Ascending aorta (tissue), 2 donors: ENCODE measurements around the gene CCDC170. TPM values are rescaled to one million over a fixed set of nuclear protein-coding genes. Genes with fewer than 3 reads are reported as not detected.
"Not testable (repeated sequence)": the region's sequence is repeated elsewhere in the genome, so short reads cannot be mapped to it uniquely, and the experiment has no call there.

Experiments
- DNase-seq, 2 donors: peaks; one replicate each; pipeline ENCODE4 v3.0.0-alpha.2; 2019; ENCODE audit warnings: low spot score in 2 of 2
- H3K27ac ChIP-seq, 2 donors: fragments of 200-600 bp; sonication (generic); one replicate each; pipeline ENCODE4 v1.5.1; 2016 to 2017; ENCODE audit warnings: mild to moderate bottlenecking in 1 of 2
- H3K27me3 ChIP-seq: fragments of 200-600 bp; sonication (generic); one replicate; pipeline ENCODE4 v1.5.1; 2017
- H3K36me3 ChIP-seq, 2 donors: fragments of 200-600 bp; sonication (generic); one replicate each; pipeline ENCODE4 v1.5.1; 2016
- H3K4me1 ChIP-seq, 2 donors: fragments of 200-600 bp; sonication (generic); one replicate each; pipeline ENCODE4 v1.5.1; 2016 to 2017; ENCODE audit warnings: mild to moderate bottlenecking in 1 of 2
- H3K4me3 ChIP-seq, 2 donors: fragments of 200-600 bp; sonication (generic); one replicate each; pipeline ENCODE4 v1.5.1; 2016 to 2017; ENCODE audit warnings: mild to moderate bottlenecking in 1 of 2
- H3K9me3 ChIP-seq, 2 donors: fragments of 200-600 bp; sonication (generic); one replicate each; pipeline ENCODE4 v1.5.1; 2016
- intact Hi-C: fragments of 100-400 bp; cut with DNase I; formaldehyde crosslinking; loops from one replicate; pipeline ENCODE4 v1.15.1; 2023
- total RNA-seq: library from RNA; depleted of rRNA; stranded (reverse); fragments of >200 nt; gene quantifications from one replicate; pipeline ENCODE4 v1.1.0, GENCODE V29; 2016
- TF ChIP-seq, protein P1 (sequence below), 3 experiments: fragments of 200-600 bp in 2 of 3; fragments of 450-650 bp in 1 of 3; sonication (generic) in 2 of 3; IDR thresholded peaks; one replicate each; pipeline ENCODE4 v1.5.1; 2016 to 2019; ENCODE audit warnings: antibody characterized with exemption in 3 of 3, mild to moderate bottlenecking in 1 of 3, moderate library complexity in 1 of 3

Gene CCDC170
- total RNA-seq, 1 donor from 2014 or later = not detected

- DNase-seq = no peak
- Histone ChIP-seq H3K9me3 (peaks cover 0 to 8% of the 10 kb centered on the region in 2 donors), H3K36me3 (no peaks in the 10 kb centered on the region), H3K4me1 (no peaks in the 10 kb centered on the region), H3K4me3 (no peak overlapping the region), H3K27ac (no peak overlapping the region), H3K27me3 (no peaks in the 10 kb centered on the region)
- intact Hi-C loops = no loop called here
- TF ChIP-seq, protein P1, sequence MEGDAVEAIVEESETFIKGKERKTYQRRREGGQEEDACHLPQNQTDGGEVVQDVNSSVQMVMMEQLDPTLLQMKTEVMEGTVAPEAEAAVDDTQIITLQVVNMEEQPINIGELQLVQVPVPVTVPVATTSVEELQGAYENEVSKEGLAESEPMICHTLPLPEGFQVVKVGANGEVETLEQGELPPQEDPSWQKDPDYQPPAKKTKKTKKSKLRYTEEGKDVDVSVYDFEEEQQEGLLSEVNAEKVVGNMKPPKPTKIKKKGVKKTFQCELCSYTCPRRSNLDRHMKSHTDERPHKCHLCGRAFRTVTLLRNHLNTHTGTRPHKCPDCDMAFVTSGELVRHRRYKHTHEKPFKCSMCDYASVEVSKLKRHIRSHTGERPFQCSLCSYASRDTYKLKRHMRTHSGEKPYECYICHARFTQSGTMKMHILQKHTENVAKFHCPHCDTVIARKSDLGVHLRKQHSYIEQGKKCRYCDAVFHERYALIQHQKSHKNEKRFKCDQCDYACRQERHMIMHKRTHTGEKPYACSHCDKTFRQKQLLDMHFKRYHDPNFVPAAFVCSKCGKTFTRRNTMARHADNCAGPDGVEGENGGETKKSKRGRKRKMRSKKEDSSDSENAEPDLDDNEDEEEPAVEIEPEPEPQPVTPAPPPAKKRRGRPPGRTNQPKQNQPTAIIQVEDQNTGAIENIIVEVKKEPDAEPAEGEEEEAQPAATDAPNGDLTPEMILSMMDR (IDR thresholded peaks at IDR 0.05) = no peak
These were observed 20.3 kb downstream of the CCDC170 start for GRCh38 chr6:151514000-151514730.

- DNase-seq, H3K4me1 ChIP-seq, H3K27ac ChIP-seq, H3K36me3 ChIP-seq, H3K27me3 ChIP-seq, H3K4me3 ChIP-seq, intact Hi-C loops: not testable (repeated sequence)
- peaks cover 0 to 25% of the 10 kb centered on the region in 2 donors for H3K9me3 ChIP-seq
These were observed 25.2 kb downstream of the CCDC170 start for GRCh38 chr6:151518992-151519391.

- peaks cover 0 to 25% of the 10 kb centered on the region in 2 donors for H3K9me3 ChIP-seq
- intact Hi-C loops = no loop called here
These were observed 29.2 kb downstream of the CCDC170 start for GRCh38 chr6:151523034-151523433.

DNA sequence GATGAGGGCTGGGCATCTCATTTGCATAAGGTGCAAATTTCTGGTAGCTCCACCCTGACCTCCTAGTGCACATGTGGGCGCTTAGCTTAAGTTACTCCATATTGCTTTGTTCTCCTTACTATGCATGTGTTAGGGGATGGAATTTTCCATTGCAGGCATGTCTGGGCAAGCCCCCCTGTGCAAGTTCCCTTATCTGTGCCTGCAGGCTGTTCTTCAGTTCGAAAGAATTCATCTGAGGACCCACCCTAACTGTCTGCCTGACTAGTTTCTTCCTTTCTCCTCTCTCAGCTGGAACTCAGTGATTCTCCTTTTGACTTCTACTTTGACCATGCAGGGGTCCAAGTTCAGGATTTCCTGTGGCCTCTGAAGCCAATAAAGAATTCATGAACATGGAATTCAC lies 30.2 kb downstream of the CCDC170 start:
- intact Hi-C loops = no loop called here
- no peak for DNase-seq
- no peak overlapping the region for H3K4me3 ChIP-seq
- H3K27ac ChIP-seq = no peak overlapping the region
- no peaks in the 10 kb centered on the region for H3K4me1 ChIP-seq
- H3K27me3 ChIP-seq = no peaks in the 10 kb centered on the region
- H3K36me3 ChIP-seq = no peaks in the 10 kb centered on the region
- peaks cover 0 to 18% of the 10 kb centered on the region in 2 donors for H3K9me3 ChIP-seq
- TF ChIP-seq, protein P1 (IDR thresholded peaks at IDR 0.05) = no peak

More at GRCh38 chr6:151523034-151523433, 29.2 kb downstream of the CCDC170 start:
- H3K4me3 ChIP-seq = no peak overlapping the region
- H3K4me1 ChIP-seq = no peaks in the 10 kb centered on the region
- DNase-seq = no peak
- H3K27me3 ChIP-seq = no peaks in the 10 kb centered on the region
- TF ChIP-seq, protein P1 (IDR thresholded peaks at IDR 0.05) = no peak
- no peaks in the 10 kb centered on the region for H3K36me3 ChIP-seq
- no peak overlapping the region for H3K27ac ChIP-seq

- no peak overlapping the region for H3K27ac ChIP-seq
- peaks cover 0 to 3% of the 10 kb centered on the region in 2 donors for H3K9me3 ChIP-seq
- DNase-seq = no peak
- intact Hi-C loops = no loop called here
- H3K36me3 ChIP-seq = no peaks in the 10 kb centered on the region
- H3K4me3 ChIP-seq = no peak overlapping the region
- TF ChIP-seq, protein P1 (IDR thresholded peaks at IDR 0.05) = no peak
- no peaks in the 10 kb centered on the region for H3K4me1 ChIP-seq
- no peaks in the 10 kb centered on the region for H3K27me3 ChIP-seq
These were observed 40.8 kb downstream of the CCDC170 start for GRCh38 chr6:151534576-151534975.

GRCh38 chr6:151535476-151536187 lies 41.8 kb downstream of the CCDC170 start:
- H3K4me3 ChIP-seq = no peak overlapping the region
- peaks cover 0 to 8% of the 10 kb centered on the region in 2 donors for H3K9me3 ChIP-seq
- no peak overlapping the region for H3K27ac ChIP-seq
- no peaks in the 10 kb centered on the region for H3K27me3 ChIP-seq
- H3K4me1 ChIP-seq = no peaks in the 10 kb centered on the region
- TF ChIP-seq, protein P1 (IDR thresholded peaks at IDR 0.05) = no peak
- intact Hi-C loops = no loop called here
- H3K36me3 ChIP-seq = no peaks in the 10 kb centered on the region
- no peak for DNase-seq
